NCI-H2196 treated with DMSO at 0.1 percent for 48 hours (cell line): ENCODE data around the gene RPUSD1.
A peak's percentile ranks its signal among the peaks of the same experiment; 100 is the strongest.

Experiments used
- DNase-seq: peaks from one replicate; lab custom pipeline; 2025; ENCODE audit not compliant: unreplicated experiment; lab: John Stamatoyannopoulos, UW

RPUSD1 gene

DNA sequence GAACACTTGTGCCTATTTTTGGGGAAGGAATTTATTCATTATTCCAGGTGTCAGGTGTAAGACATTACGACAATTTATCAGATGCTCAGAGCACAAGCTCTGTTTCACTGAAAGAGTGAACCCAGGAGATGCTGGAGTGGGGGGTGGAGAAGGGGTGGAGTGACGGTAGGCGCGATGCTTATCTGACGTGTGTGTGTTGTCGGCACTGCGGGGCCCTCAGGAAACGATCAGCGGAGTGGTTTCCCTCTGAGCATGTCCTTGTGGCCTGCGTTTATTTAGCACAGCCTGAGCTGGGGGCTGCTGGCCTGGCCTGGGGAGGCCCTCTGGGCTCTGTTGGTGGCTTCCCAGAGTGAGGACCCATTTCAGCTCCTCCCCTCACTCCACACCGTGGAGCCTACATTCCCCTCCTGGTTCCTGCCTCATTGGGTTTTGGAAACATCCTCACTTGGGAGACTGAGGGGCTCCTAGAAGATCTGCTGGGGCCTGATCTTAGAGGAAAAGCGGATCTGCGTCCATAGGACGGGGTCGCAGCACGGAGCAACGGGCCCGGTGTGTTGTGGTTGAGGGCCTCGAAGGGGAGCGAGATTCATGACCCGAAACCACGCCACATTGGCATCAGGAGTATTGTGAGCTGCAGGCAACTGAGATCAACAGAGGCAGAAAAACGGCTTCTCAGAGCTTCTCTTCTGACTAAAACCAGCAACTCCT lies 31.3 kb upstream of the RPUSD1 start:
- DNase-seq = no peak

DNA sequence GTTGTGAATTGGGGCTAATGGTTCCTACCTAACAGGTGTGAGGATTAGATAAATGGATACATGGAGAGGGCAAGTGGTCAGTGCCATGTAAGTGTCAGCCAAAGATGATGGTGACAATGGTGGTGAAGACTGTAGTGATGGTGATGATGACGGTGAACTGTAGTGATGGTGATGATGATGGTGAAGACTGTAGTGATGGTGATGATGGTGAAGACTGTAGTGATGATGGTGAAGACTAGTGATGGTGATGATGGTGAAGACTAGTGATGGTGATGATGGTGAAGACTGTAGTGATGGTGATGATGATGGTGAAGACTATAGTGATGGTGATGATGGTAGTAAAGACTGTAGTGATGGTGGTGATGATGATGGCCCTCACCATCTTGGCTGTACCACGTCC lies 30.4 kb upstream of the RPUSD1 start:
- DNase-seq = no peak

GRCh38 chr16:818132-818531 lies 30.0 kb upstream of the RPUSD1 start:
- DNase-seq = no peak

- no peak for DNase-seq
Observed at GRCh38 chr16:817001-817906, 29.1 kb upstream of the RPUSD1 start.

DNA sequence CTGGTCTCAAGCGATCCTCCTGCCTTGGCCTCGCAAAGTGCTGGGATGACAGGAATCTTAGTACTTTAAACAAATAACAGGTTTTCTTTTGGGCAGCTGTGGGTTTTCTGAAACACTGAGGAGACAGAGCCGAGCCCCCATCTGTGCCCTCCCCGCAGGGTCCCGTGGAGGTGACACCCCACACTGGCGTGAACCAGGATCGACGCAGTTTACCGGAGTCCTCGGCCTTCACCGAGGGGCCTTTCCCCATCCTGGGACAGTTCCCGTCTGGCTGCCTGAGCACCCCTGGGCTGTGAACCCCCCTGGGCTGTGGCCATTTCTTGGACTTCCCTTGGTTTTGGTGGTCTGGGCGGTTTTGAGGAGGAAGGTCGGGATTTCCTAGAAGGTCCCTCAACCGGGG lies 27.7 kb upstream of the RPUSD1 start:
- no peak for DNase-seq

GRCh38 chr16:814974-815373 lies 26.8 kb upstream of the RPUSD1 start:
- DNase-seq = no peak

- no peak for DNase-seq
Observed at GRCh38 chr16:813916-814412, 25.8 kb upstream of the RPUSD1 start.

GRCh38 chr16:813204-813915 lies 25.2 kb upstream of the RPUSD1 start:
- no peak for DNase-seq

GRCh38 chr16:808085-808386 lies 19.9 kb upstream of the RPUSD1 start:
- DNase-seq = no peak

GRCh38 chr16:807347-808084 lies 19.3 kb upstream of the RPUSD1 start:
- DNase-seq = peak; percentile 64

DNA sequence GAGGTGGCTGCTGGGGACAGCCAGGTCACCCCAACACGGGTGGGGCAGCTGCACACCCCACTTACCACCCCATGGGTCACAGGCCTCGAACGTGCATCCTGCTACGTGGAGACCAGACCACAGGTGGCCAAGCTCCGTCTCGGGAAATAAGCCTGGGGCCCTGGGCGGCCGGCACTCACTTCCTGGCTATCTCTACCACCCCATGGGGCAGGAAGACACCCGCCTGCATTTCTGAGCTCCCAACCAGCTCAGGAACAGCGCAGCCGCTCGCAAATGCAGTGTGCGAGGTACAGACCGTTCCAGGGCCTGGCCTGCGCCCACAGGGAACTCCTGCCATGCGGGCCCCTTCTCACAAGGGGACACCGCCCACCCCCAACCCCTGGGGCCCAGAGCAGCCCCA lies 17.3 kb upstream of the RPUSD1 start:
- no peak for DNase-seq

DNA sequence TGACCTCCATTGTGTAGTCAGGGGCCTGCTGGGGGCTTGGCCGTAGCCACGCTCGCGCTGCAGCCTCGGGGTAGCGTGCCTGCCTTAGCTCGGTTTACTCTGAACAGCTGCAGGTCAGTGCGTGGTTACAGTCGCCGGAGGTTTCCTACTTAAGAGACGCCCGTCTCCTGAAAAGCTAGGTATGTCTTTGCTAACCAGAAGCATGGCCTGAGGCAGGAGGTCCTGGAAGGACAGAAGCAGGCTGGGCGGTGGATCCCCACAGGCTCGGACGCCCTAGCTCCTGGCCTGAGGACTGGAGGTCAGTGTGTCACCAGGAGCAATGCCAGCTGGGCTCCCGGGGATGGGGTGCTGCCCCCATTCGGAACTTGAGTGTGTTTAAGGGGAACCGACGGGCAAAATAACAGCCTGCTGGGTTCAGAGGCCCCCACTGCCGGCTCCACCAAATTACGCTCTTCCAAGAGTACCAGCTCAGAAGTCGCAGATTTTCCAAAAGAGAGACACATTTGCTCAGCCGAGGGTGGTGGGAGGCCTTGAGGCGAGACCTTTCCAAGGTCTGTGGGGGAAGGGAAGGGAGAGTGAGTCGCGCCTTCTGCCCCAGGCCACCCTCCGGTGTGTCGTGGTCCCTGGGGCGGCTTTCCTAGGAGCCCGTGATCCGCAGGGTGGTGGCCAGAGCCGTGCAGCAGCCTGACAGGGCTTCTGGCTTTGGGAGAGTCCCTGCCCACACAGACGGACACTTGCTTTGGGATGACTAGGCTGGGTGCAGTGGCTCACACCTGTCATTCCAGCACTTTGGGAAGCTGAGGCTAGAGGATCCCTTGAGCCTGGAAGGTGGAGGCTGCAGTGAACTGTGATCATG lies 16.2 kb upstream of the RPUSD1 start:
- no peak for DNase-seq

DNA sequence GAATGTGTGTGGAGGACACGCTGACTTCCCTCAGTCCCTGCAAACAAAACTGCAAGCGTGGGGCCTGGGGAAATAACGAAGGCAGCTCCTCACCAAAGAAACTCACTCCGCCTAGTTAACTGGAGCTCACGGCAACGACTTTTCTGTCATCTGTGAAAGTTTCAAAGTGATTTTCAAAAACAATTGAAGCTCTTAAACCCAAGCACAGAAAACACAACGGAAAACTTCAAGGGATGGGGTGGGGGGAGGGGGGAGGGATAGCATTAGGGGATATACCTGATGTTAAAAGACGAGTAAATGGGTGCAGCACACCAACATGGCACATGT lies 15.5 kb upstream of the RPUSD1 start:
- DNase-seq = no peak

- no peak for DNase-seq
Observed at GRCh38 chr16:802914-803753, 15.0 kb upstream of the RPUSD1 start.

GRCh38 chr16:802461-802860 lies 14.3 kb upstream of the RPUSD1 start:
- DNase-seq = no peak

GRCh38 chr16:801584-802363 lies 13.6 kb upstream of the RPUSD1 start:
- no peak for DNase-seq

GRCh38 chr16:800834-801511 lies 12.8 kb upstream of the RPUSD1 start:
- no peak for DNase-seq
